K562 (cell line): ENCODE measurements around the gene PDE1C. TPM values are rescaled to one million over a fixed set of nuclear protein-coding genes. Genes with fewer than 3 reads are reported as not detected.

Source experiments
- ATAC-seq: fragments of 200-7000 bp; cut with Tn5 transposase; 3 replicates; pipeline ENCODE4 v1.9.1; 2020; ENCODE audit warnings: moderate library complexity
- BruUV-seq: library from RNA; stranded (reverse); fragments of 400-500 nt; replicated peaks from 2 replicates; lab custom pipeline; 2021; lab: Mats Ljungman, UMichigan
- CTCF ChIA-PET: fragments of 300-600 bp; formaldehyde crosslinking; extraction: SDS; loops from one replicate; lab custom pipeline; 2021; ENCODE audit warnings: low intra/inter-chr PET ratio; lab: Yijun Ruan, JAX
- POLR2A ChIA-PET: fragments of 300-600, 350-650 bp; sonication (Branson Sonifier 250); formaldehyde crosslinking; extraction: SDS; loops from one replicate; lab custom pipeline; 2021; ENCODE audit warnings: antibody characterized with exemption, inconsistent platforms; lab: Yijun Ruan, JAX
- DNase-seq, 4 experiments: peaks; one replicate each; pipeline versions ENCODE4 v3.0.0 to v3.0.0-alpha.2; 2011 to 2018; ENCODE audit warnings: low spot score in 3 of 4, mixed read lengths in 3 of 4; ENCODE audit errors: extremely low read depth in 1 of 4
- FAIRE-seq: peaks from 2 replicates; lab custom pipeline; 2011; peaks lifted over from hg19 to GRCh38; lab: Jason Lieb, UNC
- H2AFZ ChIP-seq: 2 replicates; pipeline ENCODE4 v1.6.0; 2011; ENCODE audit warnings: low read depth, low read length, control low read depth, inconsistent platforms
- H3K27ac ChIP-seq: fragments of 200-600 bp; 3 replicates; pipeline ENCODE4 v1.8.0; 2011; ENCODE audit warnings: low read depth, mild to moderate bottlenecking, control low read depth, inconsistent platforms, low read length, moderate library complexity, mixed read lengths; ENCODE audit errors: extremely low read depth
- H3K27me3 ChIP-seq, 2 experiments: fragments of 300-600 bp in 1 of 2; 2 replicates in 1 of 2; 3 replicates in 1 of 2; pipeline versions ENCODE4 v1.6.0 to v1.8.0; 2011; ENCODE audit warnings: inconsistent platforms in 2 of 2, low read length in 2 of 2, mild to moderate bottlenecking in 1 of 2, mixed read lengths in 1 of 2, moderate library complexity in 1 of 2; ENCODE audit not compliant: control insufficient read depth in 2 of 2, insufficient read depth in 2 of 2
- H3K36me3 ChIP-seq: fragments of 300-600 bp; 3 replicates; pipeline ENCODE4 v1.8.0; 2011; ENCODE audit warnings: mild to moderate bottlenecking, low read length, inconsistent platforms; ENCODE audit not compliant: control insufficient read depth, insufficient read depth
- H3K4me1 ChIP-seq, 2 experiments: fragments of 200-600 bp in 1 of 2; replicated peaks in 1 of 2; 2 replicates in 1 of 2; 3 replicates in 1 of 2; pipeline versions ENCODE4 v1.5.1 to v1.8.0; 2011; ENCODE audit warnings: inconsistent platforms in 2 of 2, low read length in 2 of 2, mild to moderate bottlenecking in 1 of 2, mixed read lengths in 1 of 2, moderate library complexity in 1 of 2; ENCODE audit not compliant: control insufficient read depth in 2 of 2, insufficient read depth in 2 of 2
- H3K4me2 ChIP-seq: 2 replicates; pipeline ENCODE4 v1.6.1; 2011; ENCODE audit warnings: low read length, control low read depth, inconsistent platforms, mixed read lengths; ENCODE audit not compliant: insufficient read depth
- H3K4me3 ChIP-seq: fragments of 200-600 bp; sonication (generic), shearing (Covaris generic); 2 replicates; pipeline ENCODE4 v1.5.1; 2016; ENCODE audit warnings: control low read depth, inconsistent platforms
- H3K79me2 ChIP-seq: fragments of 200-600 bp; 3 replicates; pipeline ENCODE4 v1.8.0; 2011; ENCODE audit warnings: low read length, inconsistent platforms; ENCODE audit not compliant: control insufficient read depth, insufficient read depth
- H3K9ac ChIP-seq, 2 experiments: 2 replicates each; pipeline versions ENCODE4 v1.6.0 to v1.6.1; 2011; ENCODE audit warnings: low read depth in 2 of 2, low read length in 2 of 2, control low read depth in 1 of 2, inconsistent platforms in 1 of 2, mild to moderate bottlenecking in 1 of 2, mixed read lengths in 1 of 2; ENCODE audit not compliant: insufficient read depth in 1 of 2
- H3K9me1 ChIP-seq: one replicate; pipeline ENCODE4 v1.6.0; 2011; ENCODE audit warnings: inconsistent platforms, mild to moderate bottlenecking, low read length, moderate library complexity; ENCODE audit not compliant: control insufficient read depth, insufficient read depth
- H3K9me3 ChIP-seq: replicated peaks from 2 replicates; pipeline ENCODE4 v1.5.1; 2011; ENCODE audit warnings: low read depth, low read length, inconsistent platforms; ENCODE audit not compliant: control insufficient read depth, insufficient read depth
- H4K20me1 ChIP-seq: replicated peaks from 2 replicates; pipeline ENCODE4 v1.6.1; 2011; ENCODE audit warnings: low read length, inconsistent platforms, mixed read lengths; ENCODE audit not compliant: control insufficient read depth, insufficient read depth
- CHD4 ChIP-seq: fragments of 200-600 bp; sonication (generic); IDR thresholded peaks from 3 replicates; pipeline ENCODE4 v1.6.1; 2012; ENCODE audit warnings: low read depth, mild to moderate bottlenecking, mixed read lengths, low read length, inconsistent platforms; ENCODE audit not compliant: insufficient read depth, insufficient replicate concordance, poor library complexity, severe bottlenecking
- DNMT1 ChIP-seq: fragments of 450-650 bp; IDR thresholded peaks from 2 replicates; pipeline ENCODE4 v1.6.1; 2016; ENCODE audit warnings: antibody characterized with exemption, mild to moderate bottlenecking
- MITF ChIP-seq: IDR thresholded peaks from 2 replicates; pipeline ENCODE4 v1.6.1; 2014; ENCODE audit warnings: antibody characterized with exemption
- NCOA6 ChIP-seq: fragments of 450-650 bp; IDR thresholded peaks from 2 replicates; pipeline ENCODE4 v1.6.1; 2017; ENCODE audit warnings: mild to moderate bottlenecking
- PHB ChIP-seq: fragments of 250-450 bp; sonication (Bioruptor Pico); IDR thresholded peaks from 2 replicates; pipeline ENCODE4 v1.5.0; 2021
- YY1 ChIP-seq, 3 experiments: IDR thresholded peaks; 2 replicates each; pipeline ENCODE4 v1.6.1; 2011; ENCODE audit warnings: low read length in 2 of 3, mild to moderate bottlenecking in 2 of 3, moderate library complexity in 2 of 3, borderline replicate concordance in 1 of 3, control low read depth in 1 of 3, low read depth in 1 of 3; ENCODE audit not compliant: insufficient read depth in 3 of 3, insufficient replicate concordance in 2 of 3, control insufficient read depth in 1 of 3, insufficient read length in 1 of 3; ENCODE audit errors: extremely low read depth in 1 of 3
- ZNF76 ChIP-seq: fragments of 250-450 bp; sonication (Bioruptor Pico); IDR thresholded peaks from 2 replicates; pipeline ENCODE4 v1.4.0; 2020; ENCODE audit warnings: mild to moderate bottlenecking, moderate library complexity, borderline replicate concordance
- WGBS: fragments of 100-300 bp; shearing (Covaris generic); methylation state at CpG from one replicate; pipeline ENCODE4 v1.1.6; 2016; ENCODE audit warnings: low coverage, mixed read lengths; ENCODE audit not compliant: insufficient coverage; ENCODE audit errors: missing lambda C conversion rate; 5-methylcytosine and 5-hydroxymethylcytosine counted together
- in situ Hi-C: fragments of 300-500 bp; cut with MboI; formaldehyde crosslinking; loops from 4 replicates; pipeline ENCODE4 v1.15.0; 2018; ENCODE audit warnings: inconsistent platforms, mixed read lengths
- intact Hi-C: fragments of 100-400 bp; cut with micrococcal nuclease; formaldehyde crosslinking; loops from 2 replicates; pipeline ENCODE4 v1.14.2; 2022
- polyA plus RNA-seq, 8 experiments: library from polyadenylated mRNA; depleted of rRNA in 4 of 8; stranded (reverse) in 5 of 8; unstranded in 3 of 8; fragments of >200 nt; fragmentation: Nextera tagmentation in 2 of 8; fragmentation: Illumina TruSeq in 1 of 8; extraction: Ambion mirVana in 2 of 8; extraction: Trizol in 1 of 8; gene quantifications; 2 replicates each; pipeline versions ENCODE4 v1.2.1 to v1.2.3, GENCODE V29; 2011 to 2014; ENCODE audit warnings: inconsistent platforms in 1 of 8, missing spikeins in 1 of 8
- total RNA-seq, 7 experiments: library from RNA; depleted of rRNA in 6 of 7; stranded (reverse); fragments of >200 nt in 6 of 7; fragmentation: Illumina TruSeq in 2 of 7; extraction: Trizol in 2 of 7; gene quantifications; 2 replicates each; pipeline versions ENCODE4 v1.2.1 to v1.2.3, GENCODE V29; 2011 to 2021; ENCODE audit warnings: low replicate concordance in 1 of 7

The PDE1C gene
- total and polyA plus RNA-seq, 9 of the 15 experiments (the other 6 are each of a cell fraction or from before 2014, with no cell fraction given) = under 0.01 to 0.01 TPM; not detected in 7

- in situ Hi-C loops (no loop called here), intact Hi-C loops (no loop called here)
- DNase-seq (no peak), FAIRE-seq (no peak), ATAC-seq (no peak)
- Histone ChIP-seq H3K36me3 (no peaks in the 10 kb centered on the region), H3K4me2 (no peak overlapping the region), H3K9me3 (no peaks in the 10 kb centered on the region), H3K79me2 (no peaks in the 10 kb centered on the region), H3K27me3 (no peaks in the 10 kb centered on the region), H3K9me1 (no peaks in the 10 kb centered on the region), H2AFZ (no peak overlapping the region), H3K9ac (no peak overlapping the region), H3K27ac (no peak overlapping the region), H3K4me1 (no peaks in the 10 kb centered on the region), H4K20me1 (no peaks in the 10 kb centered on the region), H3K4me3 (no peak overlapping the region)
- TF ChIP-seq ZNF76 (CRISPR knock-in tag) (no peak), PHB (no peak), DNMT1 (no peak), NCOA6 (no peak), CHD4 (no peak), YY1 (IDR thresholded peaks at IDR 0.05; ENCODE audit: borderline replicate concordance in 1 of 3, control insufficient read depth in 1 of 3, extremely low read depth in 1 of 3, insufficient read depth in 3 of 3, insufficient read length in 1 of 3, insufficient replicate concordance in 2 of 3, low read depth in 1 of 3, low read length in 2 of 3) (no peak), MITF (no peak)
- ChIA-PET POLR2A (no interaction called here), CTCF (no interaction called here)
- BruUV-seq = no TSS peak
- 4% methylated on average over 2 of the region's 2 CpGs for WGBS
Measured at GRCh38 chr7:31924251-31924650, 146.0 kb downstream of the PDE1C start.
